ENCODE measurements around the gene MYO9B. TPM values are rescaled to one million over a fixed set of nuclear protein-coding genes. Genes with fewer than 3 reads are reported as not detected.

Gene MYO9B
- total and polyA plus RNA-seq, 9 donors = 18.0 to 55.5 (median 39.7) TPM

DNA sequence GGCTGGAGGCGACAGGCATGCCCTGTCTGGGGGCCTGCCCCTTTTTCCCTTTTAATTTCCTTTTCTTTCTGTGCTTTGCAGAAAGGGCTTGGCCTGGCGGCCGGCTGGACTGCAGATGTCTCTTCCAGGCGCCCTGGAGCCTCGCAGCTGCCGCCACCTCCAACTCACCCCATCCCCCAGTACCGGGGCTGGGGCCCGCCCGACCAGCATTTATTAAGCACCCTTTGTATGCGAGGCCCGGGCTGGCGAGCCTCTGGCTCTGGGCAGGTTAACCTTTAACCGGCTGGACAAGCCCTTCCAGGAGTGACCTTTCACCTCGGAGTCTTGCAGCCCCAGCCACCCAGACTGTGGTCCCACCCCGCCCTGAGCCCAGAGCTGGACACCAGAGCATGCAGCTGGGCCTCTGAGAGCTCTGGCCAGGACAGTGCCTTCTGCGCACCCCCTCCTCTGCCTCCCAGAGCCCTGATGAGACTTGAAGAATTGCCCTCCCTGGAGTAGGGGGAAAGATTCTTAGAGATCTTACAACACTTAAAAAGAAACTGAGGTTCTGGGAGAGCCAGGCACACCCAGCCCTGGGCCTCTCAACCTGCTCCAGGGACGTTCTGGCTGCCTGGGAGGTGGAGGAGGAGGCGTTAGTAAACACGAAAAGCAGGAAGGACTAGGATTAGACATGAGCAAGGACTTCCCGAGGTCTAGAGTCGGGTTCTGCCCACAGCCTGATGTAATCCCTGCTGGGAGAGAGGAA is 171.3 kb downstream of the MYO9B start:
- 9% methylated on average over 20 of the region's 21 CpGs for WGBS (ENCODE audit: insufficient coverage)
- Histone ChIP-seq H3K36me3 (ENCODE audit: control insufficient read depth, insufficient read depth, low read length) (no peaks in the 10 kb centered on the region), H3K4me3 (ENCODE audit: low read length) (peak overlapping the region; percentile 55), H3K4me1 (ENCODE audit: control insufficient read depth, insufficient read depth, low read length) (peaks cover 44% of the 10 kb centered on the region), H3K9me3 (replicated peaks; ENCODE audit: control insufficient read depth, low read depth, low read length) (no peaks in the 10 kb centered on the region), H3K27me3 (ENCODE audit: control insufficient read depth, insufficient read depth, low read length) (no peaks in the 10 kb centered on the region), H3K27ac (ENCODE audit: low read length) (peak overlapping the region; percentile 93)
- DNase-seq = peak; percentile 89

DNA sequence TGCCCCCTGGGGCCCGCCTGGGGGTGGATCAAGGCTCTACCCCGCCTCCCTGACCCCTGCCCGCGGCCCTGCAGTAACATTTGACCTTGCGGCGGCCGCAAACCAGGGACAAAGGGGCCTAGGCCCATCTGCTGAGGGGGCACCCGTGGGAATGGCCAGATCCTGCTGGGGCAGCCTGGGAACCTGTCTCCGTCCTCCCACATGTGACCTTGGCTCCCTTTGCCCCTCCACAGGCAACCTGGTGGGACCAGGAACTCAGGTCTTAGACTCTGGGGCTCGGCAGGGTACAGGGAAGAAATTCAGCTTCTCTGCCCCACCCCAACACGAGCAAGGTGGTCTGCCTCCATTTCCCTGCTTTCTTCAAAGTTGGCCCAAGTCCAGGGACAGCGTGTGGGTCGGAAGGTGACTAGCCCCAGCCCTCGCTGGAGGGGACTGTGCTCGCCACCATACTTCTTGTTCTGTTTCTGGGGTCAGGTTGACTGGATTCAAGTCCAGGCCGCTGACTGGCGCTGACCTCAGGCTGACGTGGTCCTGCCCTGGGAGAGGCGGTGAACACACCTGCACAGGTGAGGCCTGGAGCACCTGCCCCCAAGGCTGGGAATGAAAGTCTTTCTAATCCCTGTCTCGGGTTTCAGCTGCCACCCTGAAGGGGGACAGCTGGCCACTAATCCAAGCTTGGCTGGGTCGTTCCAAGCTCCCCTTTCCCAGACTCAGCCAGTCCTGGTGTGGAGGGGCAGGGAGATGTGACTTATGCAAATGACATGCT is 172.6 kb downstream of the MYO9B start:
- WGBS (ENCODE audit: insufficient coverage) = 57% methylated on average over 19 of the region's 21 CpGs
- Histone ChIP-seq H3K4me1 (ENCODE audit: control insufficient read depth, insufficient read depth, low read length) (peaks cover 38% of the 10 kb centered on the region), H3K27me3 (ENCODE audit: control insufficient read depth, insufficient read depth, low read length) (no peaks in the 10 kb centered on the region), H3K36me3 (ENCODE audit: control insufficient read depth, insufficient read depth, low read length) (no peaks in the 10 kb centered on the region), H3K4me3 (ENCODE audit: low read length) (no peak overlapping the region), H3K9me3 (replicated peaks; ENCODE audit: control insufficient read depth, low read depth, low read length) (no peaks in the 10 kb centered on the region), H3K27ac (ENCODE audit: low read length) (no peak overlapping the region)
- DNase-seq = no peak

DNA sequence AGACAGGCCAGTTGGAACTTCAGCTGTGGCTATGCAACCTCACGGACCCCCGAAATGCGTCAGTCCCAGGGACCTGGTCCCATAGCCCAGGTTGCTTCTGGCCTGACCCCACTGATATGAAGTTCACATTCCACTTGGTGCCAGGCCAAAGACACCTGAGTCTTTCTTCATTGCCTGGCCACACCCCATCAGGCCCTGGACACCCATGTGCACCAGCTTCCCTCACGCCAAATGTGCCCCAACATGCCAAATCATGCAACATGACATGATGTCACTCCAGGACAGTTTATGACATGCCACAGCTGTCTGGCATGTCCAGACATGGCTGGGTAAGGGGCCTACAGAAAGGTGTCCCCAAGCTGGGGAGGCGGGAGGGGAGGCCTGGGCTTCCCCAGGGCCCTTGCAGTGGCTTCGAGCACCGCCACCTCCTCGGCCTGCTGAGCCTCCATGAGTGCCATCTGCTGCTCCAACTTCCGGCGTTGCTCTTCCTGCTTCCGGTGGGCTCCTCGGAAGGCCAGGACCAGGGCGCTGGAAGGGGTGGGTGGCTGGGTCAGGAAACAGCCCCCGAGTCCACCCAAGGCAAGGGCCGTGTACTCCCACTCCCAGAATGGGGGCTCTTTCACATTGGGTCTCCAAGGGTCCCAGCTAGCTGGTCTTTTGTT is 174.4 kb downstream of the MYO9B start:
- H3K4me3 ChIP-seq (ENCODE audit: low read length) = no peak overlapping the region
- H3K27ac ChIP-seq (ENCODE audit: low read length) = no peak overlapping the region
- no peaks in the 10 kb centered on the region for H3K36me3 ChIP-seq (ENCODE audit: control insufficient read depth, insufficient read depth, low read length)
- DNase-seq = no peak
- no peaks in the 10 kb centered on the region for H3K9me3 ChIP-seq (replicated peaks; ENCODE audit: control insufficient read depth, low read depth, low read length)
- peaks cover 31% of the 10 kb centered on the region for H3K4me1 ChIP-seq (ENCODE audit: control insufficient read depth, insufficient read depth, low read length)
- WGBS (ENCODE audit: insufficient coverage) = 87% methylated on average over 13 of the region's 15 CpGs
- no peaks in the 10 kb centered on the region for H3K27me3 ChIP-seq (ENCODE audit: control insufficient read depth, insufficient read depth, low read length)

DNA sequence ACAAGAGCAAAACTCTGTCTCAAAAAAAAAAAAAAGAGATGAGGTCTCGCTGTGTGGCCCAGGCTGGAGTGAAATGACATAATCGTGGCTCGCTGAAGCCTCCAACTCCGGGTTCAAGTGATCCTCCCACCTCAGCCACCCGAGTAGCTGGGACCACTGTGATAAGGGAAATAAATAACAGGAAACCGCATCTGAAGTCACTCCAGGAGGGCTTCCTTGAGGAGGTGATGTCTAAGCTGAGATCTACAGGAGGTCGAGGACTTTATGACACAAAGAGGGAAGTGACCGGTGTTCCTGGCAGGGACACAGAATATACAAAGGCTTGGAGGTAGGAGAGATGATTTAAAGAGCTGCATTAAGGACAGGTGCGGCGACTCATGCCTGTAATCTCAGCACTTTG is 179.1 kb downstream of the MYO9B start:
- H3K27me3 ChIP-seq (ENCODE audit: control insufficient read depth, insufficient read depth, low read length) = peaks cover 6% of the 10 kb centered on the region
- WGBS (ENCODE audit: insufficient coverage) = 89% methylated on average over 8 of the region's 10 CpGs
- no peaks in the 10 kb centered on the region for H3K36me3 ChIP-seq (ENCODE audit: control insufficient read depth, insufficient read depth, low read length)
- no peaks in the 10 kb centered on the region for H3K4me1 ChIP-seq (ENCODE audit: control insufficient read depth, insufficient read depth, low read length)
- H3K9me3 ChIP-seq (replicated peaks; ENCODE audit: control insufficient read depth, low read depth, low read length) = peaks cover 8% of the 10 kb centered on the region
- no peak overlapping the region for H3K27ac ChIP-seq (ENCODE audit: low read length)
- H3K4me3 ChIP-seq (ENCODE audit: low read length) = no peak overlapping the region
- DNase-seq = no peak

DNA sequence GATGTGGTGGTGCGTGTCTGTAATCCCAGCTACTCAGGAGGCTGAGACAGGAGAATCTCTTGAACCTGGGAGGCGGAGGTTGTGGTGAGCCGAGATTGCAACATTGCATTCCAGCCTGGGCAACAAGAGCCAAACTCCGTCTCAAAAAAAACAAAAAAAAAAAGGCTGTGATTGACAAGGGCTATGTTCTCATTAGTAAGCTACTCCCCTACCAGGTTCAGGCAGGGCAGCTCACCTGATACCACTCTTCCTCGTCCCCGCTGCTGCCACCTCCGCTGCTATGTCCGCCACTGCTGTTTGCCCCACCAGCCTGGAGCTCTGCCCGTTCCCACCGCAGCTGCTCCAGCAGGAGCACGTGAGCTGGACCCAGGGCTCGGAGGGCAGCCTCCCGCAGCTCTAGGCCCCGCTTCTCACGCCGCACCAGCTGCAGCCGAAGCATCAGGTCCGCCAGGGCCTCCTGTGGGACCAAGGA is 179.6 kb downstream of the MYO9B start:
- H3K27ac ChIP-seq (ENCODE audit: low read length) = no peak overlapping the region
- 41% methylated on average over 15 of the region's 18 CpGs for WGBS (ENCODE audit: insufficient coverage)
- H3K36me3 ChIP-seq (ENCODE audit: control insufficient read depth, insufficient read depth, low read length) = no peaks in the 10 kb centered on the region
- H3K27me3 ChIP-seq (ENCODE audit: control insufficient read depth, insufficient read depth, low read length) = peaks cover 6% of the 10 kb centered on the region
- no peaks in the 10 kb centered on the region for H3K4me1 ChIP-seq (ENCODE audit: control insufficient read depth, insufficient read depth, low read length)
- no peak for DNase-seq
- peaks cover 12% of the 10 kb centered on the region for H3K9me3 ChIP-seq (replicated peaks; ENCODE audit: control insufficient read depth, low read depth, low read length)
- H3K4me3 ChIP-seq (ENCODE audit: low read length) = no peak overlapping the region

DNA sequence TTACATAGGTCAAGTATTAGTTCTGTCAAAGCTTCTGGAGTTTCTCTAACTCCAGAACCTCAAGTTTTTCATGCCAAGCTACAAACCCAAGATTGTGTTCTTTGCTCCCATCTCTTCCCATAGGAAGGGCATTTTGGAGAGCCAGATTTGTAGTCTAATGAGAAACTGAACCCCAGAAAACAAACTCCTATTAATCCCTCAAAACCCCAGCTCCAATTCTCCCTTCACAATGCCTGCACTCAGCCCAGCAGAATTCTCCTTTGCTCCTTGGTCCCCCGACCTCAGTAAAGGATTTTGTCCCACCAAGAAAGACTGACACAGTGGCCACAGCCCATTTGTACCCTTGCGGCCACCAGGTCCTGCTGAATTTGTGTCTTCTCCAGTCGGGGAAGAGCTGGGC is 180.6 kb downstream of the MYO9B start:
- no peak overlapping the region for H3K27ac ChIP-seq (ENCODE audit: low read length)
- WGBS (ENCODE audit: insufficient coverage) = 76% methylated on average over 3 of the region's 3 CpGs
- H3K27me3 ChIP-seq (ENCODE audit: control insufficient read depth, insufficient read depth, low read length) = peaks cover 6% of the 10 kb centered on the region
- no peaks in the 10 kb centered on the region for H3K36me3 ChIP-seq (ENCODE audit: control insufficient read depth, insufficient read depth, low read length)
- no peak overlapping the region for H3K4me3 ChIP-seq (ENCODE audit: low read length)
- DNase-seq = no peak
- H3K9me3 ChIP-seq (replicated peaks; ENCODE audit: control insufficient read depth, low read depth, low read length) = peaks cover 12% of the 10 kb centered on the region
- no peaks in the 10 kb centered on the region for H3K4me1 ChIP-seq (ENCODE audit: control insufficient read depth, insufficient read depth, low read length)

DNA sequence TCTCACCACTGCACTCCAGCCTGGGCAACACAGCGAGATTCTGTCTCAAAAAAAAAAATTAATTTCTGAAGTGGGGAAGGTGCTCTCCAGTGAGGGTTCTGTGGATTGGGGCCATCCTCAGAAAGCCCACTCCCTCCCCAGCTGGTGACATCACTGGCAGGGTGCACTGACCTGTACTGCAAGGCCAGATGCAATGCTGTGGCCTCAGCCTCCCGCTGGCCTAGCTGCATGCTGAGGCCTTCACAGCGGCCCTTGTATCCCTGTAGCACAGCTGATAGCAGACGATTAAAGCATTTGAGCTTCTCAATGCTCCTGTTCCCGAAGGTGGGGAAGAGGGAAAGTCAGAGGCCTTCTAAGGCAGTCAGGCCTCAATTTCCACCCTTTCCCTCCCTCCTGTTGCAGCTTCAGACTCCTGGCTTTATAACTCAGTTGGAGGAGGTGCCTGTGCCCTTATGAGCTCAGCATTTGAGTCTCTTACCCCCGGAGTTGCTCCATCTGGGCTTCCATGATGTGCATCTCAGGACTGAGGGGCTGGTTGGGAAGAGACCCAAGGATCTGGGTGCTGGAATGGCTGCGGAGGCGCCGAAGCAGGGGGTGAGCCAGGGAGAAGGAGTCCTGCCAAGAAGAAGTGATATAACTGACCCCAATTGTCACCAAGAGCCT is 183.7 kb downstream of the MYO9B start:
- Histone ChIP-seq H3K4me3 (ENCODE audit: low read length) (no peak overlapping the region), H3K27me3 (ENCODE audit: control insufficient read depth, insufficient read depth, low read length) (peaks cover 6% of the 10 kb centered on the region), H3K36me3 (ENCODE audit: control insufficient read depth, insufficient read depth, low read length) (no peaks in the 10 kb centered on the region), H3K4me1 (ENCODE audit: control insufficient read depth, insufficient read depth, low read length) (no peaks in the 10 kb centered on the region), H3K27ac (ENCODE audit: low read length) (no peak overlapping the region), H3K9me3 (replicated peaks; ENCODE audit: control insufficient read depth, low read depth, low read length) (peaks cover 12% of the 10 kb centered on the region)
- WGBS (ENCODE audit: insufficient coverage) = 98% methylated on average over 4 of the region's 9 CpGs
- no peak for DNase-seq

DNA sequence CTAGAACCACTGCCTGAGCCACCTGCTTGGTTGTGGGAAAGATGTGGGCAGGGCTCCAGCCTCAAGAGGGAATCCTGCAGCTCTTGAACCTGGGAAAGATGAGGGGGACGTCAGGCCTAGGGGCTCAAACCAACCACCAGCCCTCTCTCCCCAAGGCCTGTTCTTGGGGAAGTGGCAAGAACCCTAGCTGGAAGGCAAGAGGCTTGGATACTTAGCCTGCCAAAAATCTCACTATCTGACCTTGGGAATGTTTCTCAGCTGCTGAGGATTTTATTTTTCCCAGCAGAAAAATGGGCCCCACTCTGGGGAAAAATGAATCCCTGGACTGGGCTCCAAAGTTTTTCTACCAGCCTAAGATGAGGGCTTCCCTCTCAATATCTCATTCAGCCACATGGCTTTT is 184.4 kb downstream of the MYO9B start:
- WGBS (ENCODE audit: insufficient coverage) = no CpG with 5 or more reads among the region's 1 CpG
- Histone ChIP-seq H3K27ac (ENCODE audit: low read length) (no peak overlapping the region), H3K9me3 (replicated peaks; ENCODE audit: control insufficient read depth, low read depth, low read length) (peaks cover 12% of the 10 kb centered on the region), H3K4me3 (ENCODE audit: low read length) (no peak overlapping the region), H3K36me3 (ENCODE audit: control insufficient read depth, insufficient read depth, low read length) (no peaks in the 10 kb centered on the region), H3K27me3 (ENCODE audit: control insufficient read depth, insufficient read depth, low read length) (peaks cover 6% of the 10 kb centered on the region), H3K4me1 (ENCODE audit: control insufficient read depth, insufficient read depth, low read length) (peaks cover 4% of the 10 kb centered on the region)
- no peak for DNase-seq

DNA sequence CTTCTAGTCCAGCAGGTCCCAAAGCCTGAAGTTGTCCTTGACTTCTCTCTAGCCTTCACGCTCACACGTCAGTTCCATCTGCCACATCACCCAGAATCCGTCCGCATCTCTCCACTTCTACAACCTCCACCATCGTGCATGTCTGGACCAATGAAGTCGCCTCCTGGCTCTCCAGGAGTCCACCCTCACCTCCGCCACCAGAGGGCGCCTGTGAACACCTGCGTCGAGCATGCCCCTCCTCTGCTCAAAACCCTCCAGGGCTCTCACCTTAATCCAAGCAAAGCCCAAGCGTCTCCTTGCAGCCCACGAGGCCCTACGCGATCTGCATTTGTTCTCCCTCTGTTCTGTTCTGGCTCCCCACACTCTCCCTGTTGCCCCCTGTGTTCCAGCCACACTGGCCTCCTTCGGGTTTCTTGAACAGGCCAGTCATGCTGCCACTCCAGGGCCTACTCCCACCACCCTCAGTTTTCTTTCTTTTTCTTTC is 185.3 kb downstream of the MYO9B start:
- Histone ChIP-seq H3K4me1 (ENCODE audit: control insufficient read depth, insufficient read depth, low read length) (peaks cover 5% of the 10 kb centered on the region), H3K27ac (ENCODE audit: low read length) (no peak overlapping the region), H3K36me3 (ENCODE audit: control insufficient read depth, insufficient read depth, low read length) (no peaks in the 10 kb centered on the region), H3K27me3 (ENCODE audit: control insufficient read depth, insufficient read depth, low read length) (peaks cover 6% of the 10 kb centered on the region), H3K9me3 (replicated peaks; ENCODE audit: control insufficient read depth, low read depth, low read length) (peaks cover 12% of the 10 kb centered on the region), H3K4me3 (ENCODE audit: low read length) (no peak overlapping the region)
- DNase-seq = no peak
- 27% methylated on average over 15 of the region's 15 CpGs for WGBS (ENCODE audit: insufficient coverage)

All from muscle of leg (tissue), 11 donors.